HCT116 (cell line): ENCODE results near the gene FAM219A. TPM values are rescaled to one million over a fixed set of nuclear protein-coding genes. Genes with fewer than 3 reads are reported as not detected.

Experiments used
- ATAC-seq: fragments of 200-7000 bp; cut with Tn5 transposase; 2 replicates; pipeline ENCODE4 v1.9.1; 2020; ENCODE audit warnings: mild to moderate bottlenecking, moderate library complexity
- BruUV-seq: library from RNA; stranded (reverse); fragments of 400-500 nt; replicated peaks from 2 replicates; lab custom pipeline; 2021; lab: Mats Ljungman, UMichigan
- CTCF ChIA-PET: fragments of 300-600 bp; sonication (Branson Sonifier 250); formaldehyde crosslinking; loops from one replicate; lab custom pipeline; 2021; ENCODE audit warnings: antibody characterized with exemption; lab: Charles Lee
- POLR2A ChIA-PET: fragments of 300-600, 350-600 bp; sonication (Branson Sonifier 250); formaldehyde crosslinking; loops from one replicate; lab custom pipeline; 2021; ENCODE audit warnings: antibody characterized with exemption; lab: Charles Lee
- RAD21 ChIA-PET, 2 experiments: fragments of 300-600 bp; sonication (Branson Sonifier 250); formaldehyde crosslinking; loops; one replicate each; lab custom pipeline; 2023; ENCODE audit warnings: low total read pairs in 2 of 2; ENCODE audit not compliant: uncharacterized antibody in 2 of 2, unreplicated experiment in 2 of 2, low non-redundant PET in 1 of 2; lab: Charles Lee
- DNase-seq: peaks from one replicate; pipeline ENCODE4 v3.0.0-alpha.2; 2010; ENCODE audit warnings: low read depth, low spot score
- H2AFZ ChIP-seq: fragments of 200-600 bp; shearing (Covaris generic), sonication (generic); 2 replicates; pipeline ENCODE4 v1.6.1; 2017; ENCODE audit warnings: low read depth, mixed run types, mixed read lengths, antibody characterized with exemption, low read length; ENCODE audit not compliant: poor library complexity, severe bottlenecking
- H3K27ac ChIP-seq: 2 replicates; pipeline ENCODE4 v1.5.1; 2012; ENCODE audit warnings: low read depth, low read length
- H3K27me3 ChIP-seq: fragments of 200-600 bp; sonication (generic); 2 replicates; pipeline ENCODE4 v1.6.1; 2016; ENCODE audit warnings: mixed run types, low read length, mixed read lengths; ENCODE audit not compliant: insufficient read depth
- H3K36me3 ChIP-seq, 2 experiments: fragments of 200-500 bp in 1 of 2; fragments of 200-600 bp in 1 of 2; sonication (Bioruptor generic) in 1 of 2; sonication (generic) in 1 of 2; 2 replicates each; pipeline versions ENCODE4 v1.5.1 to v1.6.1; 2014 to 2016; ENCODE audit warnings: low read length in 2 of 2, inconsistent platforms in 1 of 2, mixed read lengths in 1 of 2, mixed run types in 1 of 2; ENCODE audit not compliant: insufficient read depth in 2 of 2, control insufficient read depth in 1 of 2
- H3K4me1 ChIP-seq, 2 experiments: fragments of 200-600 bp in 1 of 2; sonication (generic) in 1 of 2; 2 replicates each; pipeline versions ENCODE4 v1.5.1 to v1.6.1; 2012 to 2017; ENCODE audit warnings: low read length in 2 of 2, inconsistent platforms in 1 of 2, mild to moderate bottlenecking in 1 of 2, mixed read lengths in 1 of 2, mixed run types in 1 of 2, moderate library complexity in 1 of 2; ENCODE audit not compliant: insufficient read depth in 2 of 2, control insufficient read depth in 1 of 2
- H3K4me2 ChIP-seq: fragments of 200-600 bp; sonication (generic); 2 replicates; pipeline ENCODE4 v1.6.1; 2017; ENCODE audit warnings: mixed run types, low read length, mixed read lengths
- H3K4me3 ChIP-seq, 2 experiments: fragments of 200-600 bp in 1 of 2; sonication (generic) in 1 of 2; replicated peaks in 1 of 2; 2 replicates each; pipeline ENCODE4 v1.5.1; 2011 to 2016; ENCODE audit warnings: low read length in 2 of 2, control low read depth in 1 of 2, low read depth in 1 of 2, mild to moderate bottlenecking in 1 of 2, mixed read lengths in 1 of 2, mixed run types in 1 of 2
- H3K79me2 ChIP-seq: fragments of 200-600 bp; sonication (generic); 2 replicates; pipeline ENCODE4 v1.6.1; 2017; ENCODE audit warnings: mild to moderate bottlenecking, mixed run types, low read length, moderate library complexity, mixed read lengths; ENCODE audit not compliant: insufficient read depth
- H3K9ac ChIP-seq: fragments of 200-600 bp; sonication (generic); 2 replicates; pipeline ENCODE4 v1.6.1; 2016; ENCODE audit warnings: low read length, mixed read lengths
- H3K9me2 ChIP-seq: fragments of 200-600 bp; sonication (generic), shearing (Covaris generic); 2 replicates; pipeline ENCODE4 v1.6.1; 2017; ENCODE audit warnings: mixed run types, mild to moderate bottlenecking, moderate library complexity; ENCODE audit not compliant: insufficient read depth
- H3K9me3 ChIP-seq, 2 experiments: fragments of 200-500 bp in 1 of 2; fragments of 200-600 bp in 1 of 2; sonication (Bioruptor generic) in 1 of 2; sonication (generic) in 1 of 2; 2 replicates each; pipeline ENCODE4 v1.6.1; 2014 to 2017; ENCODE audit warnings: low read length in 2 of 2, mixed read lengths in 2 of 2, inconsistent platforms in 1 of 2, low read depth in 1 of 2, mild to moderate bottlenecking in 1 of 2, mixed run types in 1 of 2, moderate library complexity in 1 of 2; ENCODE audit not compliant: control insufficient read depth in 1 of 2, insufficient read depth in 1 of 2
- H4K20me1 ChIP-seq: fragments of 200-600 bp; sonication (generic), shearing (Covaris generic); 2 replicates; pipeline ENCODE4 v1.6.1; 2017; ENCODE audit warnings: mixed run types, mild to moderate bottlenecking, moderate library complexity; ENCODE audit not compliant: insufficient read depth
- CBX3 ChIP-seq: IDR thresholded peaks from 2 replicates; pipeline ENCODE4 v1.6.1; 2012; ENCODE audit warnings: low read depth
- EGR1 ChIP-seq: IDR thresholded peaks from 2 replicates; pipeline ENCODE4 v1.6.1; 2012; ENCODE audit warnings: low read depth
- EZH2 ChIP-seq: fragments of 200-600 bp; sonication (generic); IDR thresholded peaks from 2 replicates; pipeline ENCODE4 v1.6.1; 2017; ENCODE audit warnings: antibody characterized with exemption, mixed run types
- FOSL1 ChIP-seq: IDR thresholded peaks from 2 replicates; pipeline ENCODE4 v1.6.1; 2012; ENCODE audit warnings: low read depth
- POLR2A ChIP-seq: IDR thresholded peaks from 2 replicates; pipeline ENCODE4 v1.7.0; 2011; ENCODE audit warnings: borderline replicate concordance; ENCODE audit not compliant: insufficient read depth, insufficient read length; ENCODE audit errors: extremely low read depth
- POLR2AphosphoS5 ChIP-seq: IDR thresholded peaks from 2 replicates; pipeline ENCODE4 v1.6.1; 2011; ENCODE audit warnings: mild to moderate bottlenecking, low read depth, low read length, moderate library complexity
- SIN3A ChIP-seq: IDR thresholded peaks from 2 replicates; pipeline ENCODE4 v1.6.1; 2012; ENCODE audit warnings: low read depth
- TCF7L2 ChIP-seq: IDR thresholded peaks from 2 replicates; pipeline ENCODE4 v1.7.0; 2011; ENCODE audit warnings: borderline replicate concordance, inconsistent platforms; ENCODE audit not compliant: insufficient read depth, insufficient read length; ENCODE audit errors: extremely low read depth
- YY1 ChIP-seq: IDR thresholded peaks from 2 replicates; pipeline ENCODE4 v1.6.1; 2011; ENCODE audit warnings: low read length, low read depth, moderate library complexity, mild to moderate bottlenecking; ENCODE audit not compliant: insufficient replicate concordance; ENCODE audit errors: extremely low read depth
- ZBTB33 ChIP-seq: IDR thresholded peaks from 2 replicates; pipeline ENCODE4 v1.6.1; 2011; ENCODE audit warnings: mild to moderate bottlenecking, low read length, moderate library complexity; ENCODE audit not compliant: insufficient replicate concordance; ENCODE audit errors: extremely low read depth
- ZFX ChIP-seq: fragments of 450-650 bp; IDR thresholded peaks from 2 replicates; pipeline ENCODE4 v1.6.1; 2017
- intact Hi-C: fragments of 100-400 bp; cut with micrococcal nuclease; formaldehyde crosslinking; loops from 2 replicates; pipeline ENCODE4 v1.10.0; 2022
- total RNA-seq: library from RNA; stranded (reverse); gene quantifications from one replicate; pipeline ENCODE4 v1.2.1, GENCODE V29; 2021; ENCODE audit not compliant: unreplicated experiment

FAM219A gene
- total RNA-seq, 1 experiment from 2014 or later, result 13.4 TPM

- DNase-seq, result no peak
- peak overlapping the region; percentile 32 to 42 for H3K4me3 ChIP-seq
- ChIA-PET CTCF (interaction anchor here (0.9 to 6.7 kb wide), 4 partner anchors 23 to 285 kb away, joined by 3 to 54 read pairs (median 4); no protein-coding TSS in a partner anchor), POLR2A (interaction anchor here (1.1 kb wide), 1 partner anchor 125 kb away, joined by 3 read pairs; no protein-coding TSS in a partner anchor), RAD21 (no interaction called here)
- H3K27ac ChIP-seq, result peak overlapping the region; percentile 43; the same call in 1 of the 2 replicates
- H3K36me3 ChIP-seq, result no peaks in the 10 kb centered on the region
- H3K4me2 ChIP-seq, result peak overlapping the region; percentile 91
- peaks cover 20 to 40% of the 10 kb centered on the region in 2 experiments for H3K4me1 ChIP-seq
- peak; percentile 41 for ATAC-seq
- no peaks in the 10 kb centered on the region for H3K9me2 ChIP-seq
- H3K27me3 ChIP-seq, result no peaks in the 10 kb centered on the region
- no peak for TF ChIP-seq SIN3A
- TF ChIP-seq YY1, result no peak
- no peak for TF ChIP-seq EGR1
- TF ChIP-seq FOSL1, result no peak
- peak; percentile 35 for TF ChIP-seq POLR2A
- TF ChIP-seq CBX3, result no peak
- no peak for TF ChIP-seq TCF7L2
- no peak for TF ChIP-seq EZH2
- TF ChIP-seq ZFX, result peak; percentile 57; the same call in 1 of the 2 replicates
- TF ChIP-seq POLR2AphosphoS5, result peak; percentile 61; the same call in 1 of the 2 replicates
- TF ChIP-seq ZBTB33, result no peak
- no peak overlapping the region for H2AFZ ChIP-seq
- peak overlapping the region; percentile 10; the same call in 1 of the 2 replicates for H3K9ac ChIP-seq
- H3K79me2 ChIP-seq, result no peaks in the 10 kb centered on the region
- BruUV-seq, result no TSS peak
- no peaks in the 10 kb centered on the region for H3K9me3 ChIP-seq
- intact Hi-C loops, result no loop called here
- no peaks in the 10 kb centered on the region for H4K20me1 ChIP-seq
Measured at GRCh38 chr9:34380511-34381315, 77.7 kb downstream of the FAM219A start.
